GM18951 (cell line): ENCODE results near the gene SETD2.
A peak's percentile ranks its signal among the peaks of the same experiment; 100 is the strongest.
"Not testable (repeated sequence)": the region's sequence is repeated elsewhere in the genome, so short reads cannot be mapped to it uniquely, and the experiment has no call there.

ENCODE experiments used
- POLR2A ChIP-seq: IDR thresholded peaks from 4 replicates; pipeline ENCODE4 v1.6.1; 2011; ENCODE audit warnings: mild to moderate bottlenecking; ENCODE audit not compliant: insufficient read length, insufficient read depth; ENCODE audit errors: extremely low read depth
- in situ Hi-C: fragments of 300-500 bp; cut with MboI; formaldehyde crosslinking; loops from one replicate; pipeline ENCODE4 v1.12.0; 2022; ENCODE audit warnings: low sequenced_read_pairs, mixed read lengths, inconsistent platforms; ENCODE audit not compliant: unreplicated experiment

Gene SETD2

GRCh38 chr3:47164007-47164881, at the start of gene SETD2:
TSS of gene SETD2 (minus strand) at chr3:47164113. CDS start at chr3:47163924, 189 bp downstream.
- in situ Hi-C loops, result no loop called here
- peak; percentile 53 for TF ChIP-seq POLR2A

- no peak for TF ChIP-seq POLR2A
- in situ Hi-C loops, result no loop called here
Observed at GRCh38 chr3:47210863-47211405, 47.0 kb upstream of the SETD2 start.

GRCh38 chr3:47206022-47206421, 42.1 kb upstream of the SETD2 start:
- in situ Hi-C loops, result not testable (repeated sequence)

- in situ Hi-C loops, result no loop called here
Observed at GRCh38 chr3:47204875-47205274, 41.0 kb upstream of the SETD2 start.

GRCh38 chr3:47202542-47202941, 38.6 kb upstream of the SETD2 start:
- in situ Hi-C loops, result no loop called here
- no peak for TF ChIP-seq POLR2A

More at GRCh38 chr3:47204875-47205274, 41.0 kb upstream of the SETD2 start:
- no peak for TF ChIP-seq POLR2A

- in situ Hi-C loops, result no loop called here
Observed at GRCh38 chr3:47197287-47197686, 33.4 kb upstream of the SETD2 start.

GRCh38 chr3:47194994-47195393, 31.1 kb upstream of the SETD2 start:
- TF ChIP-seq POLR2A, result no peak
- in situ Hi-C loops, result no loop called here

More at GRCh38 chr3:47197287-47197686, 33.4 kb upstream of the SETD2 start:
- no peak for TF ChIP-seq POLR2A

- no peak for TF ChIP-seq POLR2A
- in situ Hi-C loops, result no loop called here
Observed at GRCh38 chr3:47193871-47194859, 30.3 kb upstream of the SETD2 start.

GRCh38 chr3:47186285-47186684, 22.4 kb upstream of the SETD2 start:
- no peak for TF ChIP-seq POLR2A
- in situ Hi-C loops, result no loop called here

- in situ Hi-C loops, result not testable (repeated sequence)
Observed at GRCh38 chr3:47181685-47182084, 17.8 kb upstream of the SETD2 start.

GRCh38 chr3:47180011-47180410, 16.1 kb upstream of the SETD2 start:
- in situ Hi-C loops, result not testable (repeated sequence)

- no peak for TF ChIP-seq POLR2A
- in situ Hi-C loops, result no loop called here
Observed at GRCh38 chr3:47176582-47176981, 12.7 kb upstream of the SETD2 start.

- TF ChIP-seq POLR2A, result no peak
- in situ Hi-C loops, result no loop called here
Observed at GRCh38 chr3:47163169-47164006, 525 bp downstream of the SETD2 start.
